IMR-90 (cell line): ENCODE data around the gene RNF2. TPM values are rescaled to one million over a fixed set of nuclear protein-coding genes. Genes with fewer than 3 reads are reported as not detected.

ENCODE experiments used
- ATAC-seq: fragments of 200-7000 bp; cut with Tn5 transposase; 2 replicates; pipeline ENCODE4 v1.9.1; 2020; ENCODE audit warnings: low read depth, mild to moderate bottlenecking, moderate library complexity
- BruUV-seq: library from RNA; stranded (reverse); fragments of 400-500 nt; replicated peaks from 2 replicates; lab custom pipeline; 2021; lab: Mats Ljungman, UMichigan
- CTCF ChIA-PET: fragments of 300-600 bp; formaldehyde crosslinking; extraction: SDS; loops from one replicate; lab custom pipeline; 2021; ENCODE audit warnings: antibody characterized with exemption; lab: Yijun Ruan, JAX
- POLR2A ChIA-PET: fragments of 300-600 bp; sonication (Branson Sonifier 250); formaldehyde crosslinking; loops from one replicate; lab custom pipeline; 2022; ENCODE audit warnings: antibody characterized with exemption; ENCODE audit not compliant: unreplicated experiment; lab: Charles Lee
- DNase-seq: peaks from one replicate; pipeline ENCODE4 v3.0.0; 2013
- H2AFZ ChIP-seq: replicated peaks from 2 replicates; pipeline ENCODE3; 2013; ENCODE audit warnings: low read length, mild to moderate bottlenecking; ENCODE audit not compliant: poor library complexity
- H2AK5ac ChIP-seq: 2 replicates; pipeline ENCODE4 v1.6.1; 2013; ENCODE audit warnings: low read depth, low read length, inconsistent platforms
- H2AK9ac ChIP-seq: replicated peaks from 2 replicates; pipeline ENCODE3; 2013; ENCODE audit warnings: mild to moderate bottlenecking, low read depth, low read length, moderate library complexity; ENCODE audit not compliant: poor library complexity
- H2BK120ac ChIP-seq: 2 replicates; pipeline ENCODE4 v1.6.1; 2013; ENCODE audit warnings: low read depth, low read length, inconsistent platforms
- H2BK15ac ChIP-seq: 3 replicates; pipeline ENCODE4 v1.6.1; 2013; ENCODE audit warnings: low read depth, low read length, inconsistent platforms
- H2BK20ac ChIP-seq: 2 replicates; pipeline ENCODE4 v1.6.1; 2013; ENCODE audit warnings: low read depth, mild to moderate bottlenecking, inconsistent platforms, low read length, moderate library complexity
- H2BK5ac ChIP-seq: 2 replicates; pipeline ENCODE4 v1.6.1; 2013; ENCODE audit warnings: mild to moderate bottlenecking, low read depth, low read length, inconsistent platforms; ENCODE audit not compliant: poor library complexity, severe bottlenecking
- H3K14ac ChIP-seq: replicated peaks from 2 replicates; pipeline ENCODE4 v1.6.1; 2013; ENCODE audit warnings: low read depth, low read length, inconsistent platforms
- H3K18ac ChIP-seq: 2 replicates; pipeline ENCODE4 v1.6.1; 2013; ENCODE audit warnings: low read depth, low read length, control low read depth
- H3K23ac ChIP-seq: 2 replicates; pipeline ENCODE4 v1.6.1; 2013; ENCODE audit warnings: low read depth, low read length, inconsistent platforms
- H3K27ac ChIP-seq: 2 replicates; pipeline ENCODE4 v1.5.1; 2013; ENCODE audit warnings: mild to moderate bottlenecking, control low read depth, low read length; ENCODE audit not compliant: insufficient read depth
- H3K27me3 ChIP-seq: 2 replicates; pipeline ENCODE4 v1.6.1; 2013; ENCODE audit warnings: low read length; ENCODE audit not compliant: control insufficient read depth, insufficient read depth
- H3K36me3 ChIP-seq: 2 replicates; pipeline ENCODE4 v1.6.1; 2013; ENCODE audit warnings: low read length, mixed read lengths; ENCODE audit not compliant: control insufficient read depth, insufficient read depth
- H3K4ac ChIP-seq: 2 replicates; pipeline ENCODE4 v1.6.1; 2013; ENCODE audit warnings: low read depth, low read length, inconsistent platforms
- H3K4me1 ChIP-seq: 2 replicates; pipeline ENCODE4 v1.6.1; 2013; ENCODE audit warnings: low read length, mixed read lengths; ENCODE audit not compliant: control insufficient read depth, insufficient read depth
- H3K4me2 ChIP-seq: 2 replicates; pipeline ENCODE4 v1.6.1; 2013; ENCODE audit warnings: low read depth, mild to moderate bottlenecking, control low read depth, low read length, moderate library complexity
- H3K4me3 ChIP-seq: 2 replicates; pipeline ENCODE4 v1.5.1; 2013; ENCODE audit warnings: low read depth, mild to moderate bottlenecking, control low read depth, low read length, moderate library complexity; ENCODE audit not compliant: insufficient read depth
- H3K56ac ChIP-seq: 2 replicates; pipeline ENCODE4 v1.6.1; 2013; ENCODE audit warnings: low read length, inconsistent platforms; ENCODE audit not compliant: insufficient read depth; ENCODE audit errors: extremely low read depth
- H3K79me1 ChIP-seq, 2 experiments: 2 replicates each; pipeline ENCODE4 v1.6.1; 2013; ENCODE audit warnings: low read length in 2 of 2, inconsistent platforms in 1 of 2, low read depth in 1 of 2
- H3K9ac ChIP-seq: 2 replicates; pipeline ENCODE4 v1.6.1; 2013; ENCODE audit warnings: low read depth, low read length, control low read depth
- H3K9me1 ChIP-seq: 2 replicates; pipeline ENCODE4 v1.6.1; 2013; ENCODE audit warnings: low read length, inconsistent platforms; ENCODE audit not compliant: insufficient read depth
- H3K9me3 ChIP-seq: 2 replicates; pipeline ENCODE4 v1.6.1; 2013; ENCODE audit warnings: low read length; ENCODE audit not compliant: control insufficient read depth, insufficient read depth
- H4K20me1 ChIP-seq: 2 replicates; pipeline ENCODE4 v1.6.1; 2013; ENCODE audit warnings: low read length, inconsistent platforms; ENCODE audit not compliant: insufficient read depth
- H4K5ac ChIP-seq: 2 replicates; pipeline ENCODE4 v1.6.1; 2013; ENCODE audit warnings: mild to moderate bottlenecking, low read depth, low read length, control low read depth
- H4K8ac ChIP-seq, 2 experiments: 2 replicates each; pipeline ENCODE4 v1.6.1; 2013; ENCODE audit warnings: low read depth in 2 of 2, low read length in 2 of 2, control low read depth in 1 of 2, inconsistent platforms in 1 of 2
- H4K91ac ChIP-seq: 2 replicates; pipeline ENCODE4 v1.6.1; 2013; ENCODE audit warnings: low read depth, low read length, inconsistent platforms; ENCODE audit not compliant: insufficient read depth
- CEBPB ChIP-seq: IDR thresholded peaks from 2 replicates; pipeline ENCODE4 v1.6.1; 2012; ENCODE audit warnings: low read depth, low read length, improper control_type of control experiment
- ELK1 ChIP-seq: fragments of 150-350 bp; IDR thresholded peaks from 2 replicates; pipeline ENCODE4 v1.6.1; 2016; ENCODE audit warnings: low read depth, mild to moderate bottlenecking, low read length, moderate library complexity, borderline replicate concordance
- MAFK ChIP-seq: IDR thresholded peaks from 2 replicates; pipeline ENCODE4 v1.6.1; 2012; ENCODE audit warnings: low read depth, low read length, improper control_type of control experiment
- RAD21 ChIP-seq: IDR thresholded peaks from 2 replicates; pipeline ENCODE4 v1.6.1; 2012; ENCODE audit warnings: low read length, improper control_type of control experiment
- RCOR1 ChIP-seq: IDR thresholded peaks from 2 replicates; pipeline ENCODE4 v1.6.1; 2012; ENCODE audit warnings: mild to moderate bottlenecking, low read length, improper control_type of control experiment; ENCODE audit not compliant: insufficient replicate concordance
- dilution Hi-C: fragments of 300-500 bp; cut with HindIII; formaldehyde crosslinking; loops from one replicate; pipeline ENCODE4 v1.14.3; 2018; ENCODE audit warnings: low sequenced_read_pairs; ENCODE audit not compliant: unreplicated experiment
- in situ Hi-C: fragments of 300-500 bp; cut with MboI; formaldehyde crosslinking; loops from 3 replicates; pipeline ENCODE4 v1.14.3; 2019; ENCODE audit warnings: low sequenced_read_pairs, inconsistent platforms, mixed read lengths
- intact Hi-C: fragments of 100-400 bp; cut with micrococcal nuclease; formaldehyde crosslinking; loops from 2 replicates; pipeline ENCODE4 v1.10.0; 2022
- polyA plus RNA-seq, 3 experiments: library from polyadenylated mRNA; depleted of rRNA; stranded (reverse); fragments of >200 nt; gene quantifications; 2 replicates each; pipeline ENCODE4 v1.2.3, GENCODE V29; 2012; ENCODE audit warnings: low replicate concordance in 1 of 3
- total RNA-seq: library from RNA; depleted of rRNA; stranded (reverse); fragments of >200 nt; gene quantifications from 2 replicates; pipeline ENCODE4 v1.2.3, GENCODE V29; 2012
- TF ChIP-seq, protein P1 (sequence below): fragments of 150-350 bp; IDR thresholded peaks from 2 replicates; pipeline ENCODE4 v1.6.1; 2017; ENCODE audit warnings: mild to moderate bottlenecking, antibody characterized with exemption, low read length, low read depth

Gene RNF2
- total and polyA plus RNA-seq, 2 of the 4 experiments (the other 2 are of a cell fraction) = 22.6 to 48.8 TPM

DNA sequence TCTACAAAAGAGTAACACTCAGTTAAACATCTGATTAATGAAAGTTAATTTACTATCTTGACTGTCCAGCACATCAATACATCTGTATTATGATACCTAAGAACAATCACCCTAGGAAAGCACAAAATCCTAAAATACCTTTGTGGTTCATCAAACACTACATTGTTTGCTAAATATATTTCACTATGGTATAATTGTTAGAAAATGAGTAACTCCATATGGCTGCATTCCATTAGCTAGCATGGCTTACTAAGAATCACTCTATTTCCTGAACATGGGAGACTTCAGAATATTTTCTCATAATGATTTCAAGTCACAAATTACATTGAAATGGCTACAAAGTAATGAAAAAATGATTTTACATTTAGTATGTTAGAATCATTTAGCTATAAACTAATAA is 98.9 kb downstream of the RNF2 start:
- Histone ChIP-seq H4K91ac (no peak overlapping the region), H2BK15ac (no peak overlapping the region), H4K8ac (no peak overlapping the region), H3K14ac (no peak overlapping the region; the same call in 1 of the 2 replicates), H2BK20ac (no peak overlapping the region), H4K5ac (no peak overlapping the region), H2AK5ac (no peak overlapping the region), H3K27me3 (no peaks in the 10 kb centered on the region), H3K4me1 (no peaks in the 10 kb centered on the region), H3K4me3 (no peak overlapping the region), H3K27ac (no peak overlapping the region), H2AFZ (no peak overlapping the region), H3K23ac (no peak overlapping the region), H3K4ac (no peak overlapping the region), H3K9me3 (no peaks in the 10 kb centered on the region), H4K20me1 (no peaks in the 10 kb centered on the region), H3K18ac (no peak overlapping the region), H3K9me1 (no peaks in the 10 kb centered on the region), H2BK120ac (no peak overlapping the region), H2BK5ac (peak overlapping the region; percentile 39), H3K4me2 (no peak overlapping the region; the same call in 1 of the 2 replicates), H3K56ac (no peak overlapping the region), H3K36me3 (peaks cover 11% of the 10 kb centered on the region), H3K9ac (no peak overlapping the region), H2AK9ac (no peak overlapping the region), H3K79me1 (no peaks in the 10 kb centered on the region)
- ATAC-seq = peak; percentile 85
- dilution Hi-C loops (no loop called here), intact Hi-C loops (loop anchor here (5.0 kb wide), 1 partner anchor 37 kb away; no protein-coding TSS in a partner anchor), in situ Hi-C loops (no loop called here)
- ChIA-PET POLR2A (no interaction called here), CTCF (no interaction called here)
- BruUV-seq = no TSS peak
- TF ChIP-seq ELK1 (no peak), CEBPB (no peak), MAFK (no peak), RAD21 (no peak), RCOR1 (no peak)
- TF ChIP-seq, protein P1, sequence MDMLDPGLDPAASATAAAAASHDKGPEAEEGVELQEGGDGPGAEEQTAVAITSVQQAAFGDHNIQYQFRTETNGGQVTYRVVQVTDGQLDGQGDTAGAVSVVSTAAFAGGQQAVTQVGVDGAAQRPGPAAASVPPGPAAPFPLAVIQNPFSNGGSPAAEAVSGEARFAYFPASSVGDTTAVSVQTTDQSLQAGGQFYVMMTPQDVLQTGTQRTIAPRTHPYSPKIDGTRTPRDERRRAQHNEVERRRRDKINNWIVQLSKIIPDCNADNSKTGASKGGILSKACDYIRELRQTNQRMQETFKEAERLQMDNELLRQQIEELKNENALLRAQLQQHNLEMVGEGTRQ = no peak
- DNase-seq = peak; percentile 65
